ENCODE results near the gene IL22RA1. TPM values are rescaled to one million over a fixed set of nuclear protein-coding genes. Genes with fewer than 3 reads are reported as not detected.

The IL22RA1 gene
- total RNA-seq, 1 experiment from 2014 or later: 0.28 TPM

DNA sequence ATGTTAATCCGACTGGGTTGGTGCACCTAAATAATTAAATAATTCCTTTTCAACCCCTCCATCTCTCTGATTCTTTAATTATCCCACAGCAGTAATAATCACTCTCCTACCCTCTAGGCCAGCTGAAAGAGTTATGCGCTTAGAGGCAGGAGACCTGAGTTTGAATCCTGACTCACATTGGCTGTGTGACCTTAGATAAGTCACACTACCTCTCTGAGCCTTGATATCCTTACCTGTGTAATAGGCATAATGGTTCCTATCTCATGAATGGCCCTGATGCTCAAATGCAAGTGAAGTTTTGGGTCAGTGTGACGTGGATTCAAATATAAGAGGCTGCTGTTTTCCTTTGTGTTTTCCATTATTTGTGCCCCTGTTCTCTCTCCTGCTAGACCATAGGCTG is 39.1 kb downstream of the IL22RA1 start:
- Mint-ChIP-seq H3K9me3 (no peaks in the 10 kb centered on the region), H3K27ac (no peak overlapping the region), H3K4me3 (no peak overlapping the region), H3K27me3 (ENCODE audit: low read depth) (no peaks in the 10 kb centered on the region), H3K36me3 (no peaks in the 10 kb centered on the region), H3K4me1 (peaks cover 3% of the 10 kb centered on the region; the same call in 1 of the 2 replicates)
- ChIA-PET POLR2A (interaction anchor here (0.6 kb wide), 1 partner anchor 521 kb away, joined by 5 read pairs; no protein-coding TSS in a partner anchor), CTCF (interaction anchor here (1.0 to 1.2 kb wide), 2 partner anchors 7 to 9 kb away, joined by 3 to 4 read pairs; no protein-coding TSS in a partner anchor)
- no peak for DNase-seq (ENCODE audit: low spot score)
- ATAC-seq: no peak
- TF ChIP-seq, protein P1, sequence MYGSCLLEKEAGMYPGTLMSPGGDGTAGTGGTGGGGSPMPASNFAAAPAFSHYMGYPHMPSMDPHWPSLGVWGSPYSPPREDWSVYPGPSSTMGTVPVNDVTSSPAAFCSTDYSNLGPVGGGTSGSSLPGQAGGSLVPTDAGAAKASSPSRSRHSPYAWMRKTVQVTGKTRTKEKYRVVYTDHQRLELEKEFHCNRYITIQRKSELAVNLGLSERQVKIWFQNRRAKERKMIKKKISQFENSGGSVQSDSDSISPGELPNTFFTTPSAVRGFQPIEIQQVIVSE (CRISPR knock-in tag; IDR thresholded peaks at IDR 0.05; ENCODE audit: borderline replicate concordance): no peak
- TF ChIP-seq, protein P2, sequence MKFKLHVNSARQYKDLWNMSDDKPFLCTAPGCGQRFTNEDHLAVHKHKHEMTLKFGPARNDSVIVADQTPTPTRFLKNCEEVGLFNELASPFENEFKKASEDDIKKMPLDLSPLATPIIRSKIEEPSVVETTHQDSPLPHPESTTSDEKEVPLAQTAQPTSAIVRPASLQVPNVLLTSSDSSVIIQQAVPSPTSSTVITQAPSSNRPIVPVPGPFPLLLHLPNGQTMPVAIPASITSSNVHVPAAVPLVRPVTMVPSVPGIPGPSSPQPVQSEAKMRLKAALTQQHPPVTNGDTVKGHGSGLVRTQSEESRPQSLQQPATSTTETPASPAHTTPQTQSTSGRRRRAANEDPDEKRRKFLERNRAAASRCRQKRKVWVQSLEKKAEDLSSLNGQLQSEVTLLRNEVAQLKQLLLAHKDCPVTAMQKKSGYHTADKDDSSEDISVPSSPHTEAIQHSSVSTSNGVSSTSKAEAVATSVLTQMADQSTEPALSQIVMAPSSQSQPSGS (CRISPR knock-in tag; IDR thresholded peaks at IDR 0.05; ENCODE audit: borderline replicate concordance, low read depth): no peak
- TF ChIP-seq, protein P3, sequence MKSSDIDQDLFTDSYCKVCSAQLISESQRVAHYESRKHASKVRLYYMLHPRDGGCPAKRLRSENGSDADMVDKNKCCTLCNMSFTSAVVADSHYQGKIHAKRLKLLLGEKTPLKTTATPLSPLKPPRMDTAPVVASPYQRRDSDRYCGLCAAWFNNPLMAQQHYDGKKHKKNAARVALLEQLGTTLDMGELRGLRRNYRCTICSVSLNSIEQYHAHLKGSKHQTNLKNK (CRISPR knock-in tag; IDR thresholded peaks at IDR 0.05): no peak
- TF ChIP-seq ZNF263 (CRISPR knock-in tag; IDR thresholded peaks at IDR 0.05; ENCODE audit: low read depth): no peak

GRCh38 chr1:24103408-24103807 is 39.5 kb downstream of the IL22RA1 start:
- Mint-ChIP-seq H3K4me1 (peaks cover 3% of the 10 kb centered on the region; the same call in 1 of the 2 replicates), H3K27me3 (ENCODE audit: low read depth) (no peaks in the 10 kb centered on the region), H3K27ac (peak overlapping the region; percentile 32; the same call in 1 of the 2 replicates), H3K4me3 (no peak overlapping the region), H3K36me3 (no peaks in the 10 kb centered on the region), H3K9me3 (no peaks in the 10 kb centered on the region)
- ChIA-PET CTCF (interaction anchor here (1.2 kb wide), 1 partner anchor 8 kb away, joined by 3 read pairs; no protein-coding TSS in a partner anchor), POLR2A (no interaction called here)
- DNase-seq (ENCODE audit: low spot score) (no peak), ATAC-seq (no peak)
- no peak for TF ChIP-seq NFATC4 (CRISPR knock-in tag; IDR thresholded peaks at IDR 0.05)
- no peak for TF ChIP-seq ZNF416 (CRISPR knock-in tag; IDR thresholded peaks at IDR 0.05)
- no peak for TF ChIP-seq NFE2L1 (CRISPR knock-in tag; IDR thresholded peaks at IDR 0.05)
- no peak for TF ChIP-seq NR1H2 (CRISPR knock-in tag; IDR thresholded peaks at IDR 0.05)
- no peak for TF ChIP-seq SMAD4 (CRISPR knock-in tag; IDR thresholded peaks at IDR 0.05)
- TF ChIP-seq ELF4 (CRISPR knock-in tag; IDR thresholded peaks at IDR 0.05; ENCODE audit: low read depth): no peak

DNA sequence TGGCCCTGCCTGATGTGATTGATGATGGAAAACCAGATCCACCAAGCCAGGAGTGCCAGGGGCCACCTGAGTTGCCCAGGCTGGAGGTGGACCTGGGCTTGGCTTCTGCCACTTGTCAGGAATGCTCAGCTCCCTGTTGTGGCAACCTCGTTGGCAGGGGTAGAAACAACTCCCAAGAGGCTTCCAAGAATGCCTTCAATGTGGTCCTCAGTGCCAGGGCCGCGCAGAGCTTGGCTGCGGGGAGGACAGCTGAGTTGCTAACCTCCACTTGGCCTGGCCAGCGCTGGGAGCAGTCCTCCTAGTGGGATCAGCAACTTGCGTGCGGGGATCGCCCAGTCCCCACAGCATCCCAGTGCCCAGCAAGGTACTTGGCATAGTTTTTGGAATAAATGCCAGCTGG is 40.0 kb downstream of the IL22RA1 start:
- TF ChIP-seq, protein P4, sequence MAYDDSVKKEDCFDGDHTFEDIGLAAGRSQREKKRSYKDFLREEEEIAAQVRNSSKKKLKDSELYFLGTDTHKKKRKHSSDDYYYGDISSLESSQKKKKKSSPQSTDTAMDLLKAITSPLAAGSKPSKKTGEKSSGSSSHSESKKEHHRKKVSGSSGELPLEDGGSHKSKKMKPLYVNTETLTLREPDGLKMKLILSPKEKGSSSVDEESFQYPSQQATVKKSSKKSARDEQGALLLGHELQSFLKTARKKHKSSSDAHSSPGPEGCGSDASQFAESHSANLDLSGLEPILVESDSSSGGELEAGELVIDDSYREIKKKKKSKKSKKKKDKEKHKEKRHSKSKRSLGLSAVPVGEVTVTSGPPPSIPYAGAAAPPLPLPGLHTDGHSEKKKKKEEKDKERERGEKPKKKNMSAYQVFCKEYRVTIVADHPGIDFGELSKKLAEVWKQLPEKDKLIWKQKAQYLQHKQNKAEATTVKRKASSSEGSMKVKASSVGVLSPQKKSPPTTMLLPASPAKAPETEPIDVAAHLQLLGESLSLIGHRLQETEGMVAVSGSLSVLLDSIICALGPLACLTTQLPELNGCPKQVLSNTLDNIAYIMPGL (CRISPR knock-in tag; IDR thresholded peaks at IDR 0.05): no peak
- TF ChIP-seq ZNF317 (CRISPR knock-in tag; IDR thresholded peaks at IDR 0.05; ENCODE audit: borderline replicate concordance, low read depth) (0 out of 2 replicates have a peak, but pooled peaks have one; percentile 24), USF2 (CRISPR knock-in tag; IDR thresholded peaks at IDR 0.05) (no peak), CBFB (CRISPR knock-in tag; IDR thresholded peaks at IDR 0.05; ENCODE audit: low read depth) (no peak)
- DNase-seq (ENCODE audit: low spot score) (no peak), ATAC-seq (no peak)
- POLR2A ChIA-PET: no interaction called here
- Mint-ChIP-seq H3K9me3 (no peaks in the 10 kb centered on the region), H3K27ac (no peak overlapping the region), H3K27me3 (ENCODE audit: low read depth) (no peaks in the 10 kb centered on the region), H3K4me3 (no peak overlapping the region), H3K36me3 (no peaks in the 10 kb centered on the region), H3K4me1 (peaks cover 3% of the 10 kb centered on the region; the same call in 1 of the 2 replicates)
- CTCF ChIA-PET: interaction anchor here (1.2 to 1.4 kb wide), 2 partner anchors 8 to 32 kb away, joined by 3 read pairs; no protein-coding TSS in a partner anchor
